Measurements from ENCODE around the gene FCHSD2.
"Not testable (repeated sequence)": the region's sequence is repeated elsewhere in the genome, so short reads cannot be mapped to it uniquely, and the experiment has no call there.

FCHSD2 gene

GRCh38 chr11:72864702-72865655, 277.1 kb downstream of the FCHSD2 start:
- peak; percentile 43 for DNase-seq (ENCODE audit: low spot score)

GRCh38 chr11:72863916-72864315, 278.2 kb downstream of the FCHSD2 start:
- DNase-seq (ENCODE audit: low spot score) = no peak

- DNase-seq (ENCODE audit: low spot score) = no peak
Measured at GRCh38 chr11:72863091-72863490, 279.0 kb downstream of the FCHSD2 start.

GRCh38 chr11:72860592-72860991, 281.5 kb downstream of the FCHSD2 start:
- no peak for DNase-seq (ENCODE audit: low spot score)

GRCh38 chr11:72860010-72860409, 282.1 kb downstream of the FCHSD2 start:
- no peak for DNase-seq (ENCODE audit: low spot score)

GRCh38 chr11:72859126-72859525, 283.0 kb downstream of the FCHSD2 start:
- no peak for DNase-seq (ENCODE audit: low spot score)

- DNase-seq (ENCODE audit: low spot score) = not testable (repeated sequence)
Measured at GRCh38 chr11:72858267-72858666, 283.9 kb downstream of the FCHSD2 start.

- DNase-seq (ENCODE audit: low spot score) = peak; percentile 31
Measured at GRCh38 chr11:72856551-72857345, 285.4 kb downstream of the FCHSD2 start.

- DNase-seq (ENCODE audit: low spot score) = no peak
Measured at GRCh38 chr11:72856065-72856464, 286.1 kb downstream of the FCHSD2 start.

GRCh38 chr11:72851726-72852125, 290.4 kb downstream of the FCHSD2 start:
- DNase-seq (ENCODE audit: low spot score) = no peak

- no peak for DNase-seq (ENCODE audit: low spot score)
Measured at GRCh38 chr11:72850832-72851231, 291.3 kb downstream of the FCHSD2 start.

- no peak for DNase-seq (ENCODE audit: low spot score)
Measured at GRCh38 chr11:72848846-72849466, 293.2 kb downstream of the FCHSD2 start.

- no peak for DNase-seq (ENCODE audit: low spot score)
Measured at GRCh38 chr11:72844356-72844755, 297.8 kb downstream of the FCHSD2 start.

GRCh38 chr11:72842653-72843330, 299.3 kb downstream of the FCHSD2 start:
- no peak for DNase-seq (ENCODE audit: low spot score)

GRCh38 chr11:72842126-72842525, 300.0 kb downstream of the FCHSD2 start:
- DNase-seq (ENCODE audit: low spot score) = no peak

- no peak for DNase-seq (ENCODE audit: low spot score)
Measured at GRCh38 chr11:72841397-72841796, 300.7 kb downstream of the FCHSD2 start.

- peak; percentile 55 for DNase-seq (ENCODE audit: low spot score)
Measured at GRCh38 chr11:72840780-72841179, 301.3 kb downstream of the FCHSD2 start.

GRCh38 chr11:72838691-72839305, 303.3 kb downstream of the FCHSD2 start:
- no peak for DNase-seq (ENCODE audit: low spot score)

GRCh38 chr11:72836111-72836510, 306.0 kb downstream of the FCHSD2 start:
- no peak for DNase-seq (ENCODE audit: low spot score)

- DNase-seq (ENCODE audit: low spot score) = no peak
Measured at GRCh38 chr11:72834905-72835304, 307.2 kb downstream of the FCHSD2 start.

- no peak for DNase-seq (ENCODE audit: low spot score)
Measured at GRCh38 chr11:72833811-72834493, 308.2 kb downstream of the FCHSD2 start.

Data from hepatic stellate cell (primary cell).